Natural killer cell (primary cell): ENCODE results near the gene ANKAR. TPM values are rescaled to one million over a fixed set of nuclear protein-coding genes. Genes with fewer than 3 reads are reported as not detected.

Source experiments
- ATAC-seq, 3 donors: fragments of 150-1000 bp in 2 of 3; fragments of 200-7000 bp in 1 of 3; cut with Tn5 transposase; 1 replicate in 1 of 3; 2 replicates in 2 of 3; pipeline ENCODE4 v1.10.0; 2021; ENCODE audit warnings: mild to moderate bottlenecking in 2 of 3, moderate library complexity in 2 of 3
- DNase-seq, 2 donors: peaks; one replicate each; pipeline versions ENCODE4 v3.0.0 to v3.0.0-alpha.2; 2013 to 2021; ENCODE audit warnings: mixed read lengths in 1 of 2
- H3K27ac ChIP-seq: one replicate; pipeline ENCODE4 v1.5.1; 2013; ENCODE audit warnings: mild to moderate bottlenecking, low read length
- H3K27me3 ChIP-seq: one replicate; pipeline ENCODE4 v1.6.1; 2013; ENCODE audit warnings: low read length; ENCODE audit not compliant: control insufficient read depth, insufficient read depth
- H3K36me3 ChIP-seq: one replicate; pipeline ENCODE4 v1.6.1; 2013; ENCODE audit warnings: low read length; ENCODE audit not compliant: control insufficient read depth, insufficient read depth
- H3K4me1 ChIP-seq: one replicate; pipeline ENCODE4 v1.6.1; 2013; ENCODE audit warnings: low read length; ENCODE audit not compliant: control insufficient read depth, insufficient read depth
- H3K4me3 ChIP-seq: one replicate; pipeline ENCODE4 v1.5.1; 2013; ENCODE audit warnings: low read length
- H3K9me3 ChIP-seq: one replicate; pipeline ENCODE4 v1.6.1; 2013; ENCODE audit warnings: low read length; ENCODE audit not compliant: control insufficient read depth, insufficient read depth
- H3K27ac Mint-ChIP-seq, 2 donors: one replicate each; pipeline ENCODE4 v1.8.0; 2022; ENCODE audit warnings: mild to moderate bottlenecking in 2 of 2, mixed read lengths in 2 of 2, moderate library complexity in 1 of 2
- H3K27me3 Mint-ChIP-seq, 2 donors: one replicate each; pipeline ENCODE4 v1.8.0; 2022; ENCODE audit warnings: low read depth in 2 of 2, mixed read lengths in 2 of 2
- H3K36me3 Mint-ChIP-seq: one replicate; pipeline ENCODE4 v1.8.0; 2022; ENCODE audit warnings: mixed read lengths
- H3K4me1 Mint-ChIP-seq, 2 donors: one replicate each; pipeline ENCODE4 v1.8.0; 2022; ENCODE audit warnings: mixed read lengths in 2 of 2
- H3K4me3 Mint-ChIP-seq: one replicate; pipeline ENCODE4 v1.8.0; 2022; ENCODE audit warnings: mild to moderate bottlenecking, moderate library complexity, mixed read lengths
- H3K9me3 Mint-ChIP-seq, 2 donors: one replicate each; pipeline ENCODE4 v1.8.0; 2022; ENCODE audit warnings: mixed read lengths in 2 of 2
- whole genome bisulfite sequencing: methylation state at CpG from one replicate; pipeline ENCODE4 v1.1.7; 2013; ENCODE audit warnings: missing lambda C conversion rate; ENCODE audit not compliant: insufficient coverage; 5-methylcytosine and 5-hydroxymethylcytosine counted together
- intact Hi-C: fragments of 100-400 bp; cut with micrococcal nuclease; formaldehyde crosslinking; loops from one replicate; pipeline ENCODE4 v1.14.2; 2022
- total RNA-seq, 4 donors: library from RNA; stranded (reverse); fragments of 120-200 nt in 1 of 4; gene quantifications; one replicate each; pipeline versions ENCODE4 v1.2.3 to v1.2.4, GENCODE V29; 2013 to 2022
- TF ChIP-seq, protein P1 (sequence below): fragments of 200-600 bp; IDR thresholded peaks from one replicate; pipeline ENCODE4 v1.8.0; 2022; ENCODE audit warnings: antibody characterized with exemption

The ANKAR gene
- total RNA-seq, 3 donors from 2014 or later (not counting 1 experiment from before 2014, with no cell fraction given) = 12.9 to 18.0 (median 17.4) TPM

- Mint-ChIP-seq H3K27ac (no peak overlapping the region), H3K4me3 (no peak overlapping the region), H3K9me3 (no peaks in the 10 kb centered on the region), H3K4me1 (no peaks in the 10 kb centered on the region), H3K36me3 (no peaks in the 10 kb centered on the region), H3K27me3 (peaks cover 3 to 9% of the 10 kb centered on the region in 2 donors)
- Histone ChIP-seq H3K4me1 (no peaks in the 10 kb centered on the region), H3K36me3 (no peaks in the 10 kb centered on the region), H3K27ac (no peak overlapping the region), H3K27me3 (no peaks in the 10 kb centered on the region), H3K9me3 (no peaks in the 10 kb centered on the region), H3K4me3 (no peak overlapping the region)
- intact Hi-C loops = no loop called here
- DNase-seq (peak in 1 of 2 donors; percentile 51), ATAC-seq (no peak)
- TF ChIP-seq, protein P1, sequence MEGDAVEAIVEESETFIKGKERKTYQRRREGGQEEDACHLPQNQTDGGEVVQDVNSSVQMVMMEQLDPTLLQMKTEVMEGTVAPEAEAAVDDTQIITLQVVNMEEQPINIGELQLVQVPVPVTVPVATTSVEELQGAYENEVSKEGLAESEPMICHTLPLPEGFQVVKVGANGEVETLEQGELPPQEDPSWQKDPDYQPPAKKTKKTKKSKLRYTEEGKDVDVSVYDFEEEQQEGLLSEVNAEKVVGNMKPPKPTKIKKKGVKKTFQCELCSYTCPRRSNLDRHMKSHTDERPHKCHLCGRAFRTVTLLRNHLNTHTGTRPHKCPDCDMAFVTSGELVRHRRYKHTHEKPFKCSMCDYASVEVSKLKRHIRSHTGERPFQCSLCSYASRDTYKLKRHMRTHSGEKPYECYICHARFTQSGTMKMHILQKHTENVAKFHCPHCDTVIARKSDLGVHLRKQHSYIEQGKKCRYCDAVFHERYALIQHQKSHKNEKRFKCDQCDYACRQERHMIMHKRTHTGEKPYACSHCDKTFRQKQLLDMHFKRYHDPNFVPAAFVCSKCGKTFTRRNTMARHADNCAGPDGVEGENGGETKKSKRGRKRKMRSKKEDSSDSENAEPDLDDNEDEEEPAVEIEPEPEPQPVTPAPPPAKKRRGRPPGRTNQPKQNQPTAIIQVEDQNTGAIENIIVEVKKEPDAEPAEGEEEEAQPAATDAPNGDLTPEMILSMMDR = no peak
- WGBS = 84% methylated on average over 5 of the region's 5 CpGs
These were observed 41.1 kb upstream of the ANKAR start for GRCh38 chr2:189633392-189633811.

- H3K27me3 Mint-ChIP-seq = peaks cover 3 to 9% of the 10 kb centered on the region in 2 donors
- H3K4me3 Mint-ChIP-seq = no peak overlapping the region
- Histone ChIP-seq H3K27ac (no peak overlapping the region), H3K4me3 (no peak overlapping the region), H3K4me1 (no peaks in the 10 kb centered on the region), H3K27me3 (no peaks in the 10 kb centered on the region), H3K9me3 (no peaks in the 10 kb centered on the region), H3K36me3 (no peaks in the 10 kb centered on the region)
- 84% methylated on average over 2 of the region's 2 CpGs for WGBS
- DNase-seq = no peak
- no peak overlapping the region for H3K27ac Mint-ChIP-seq
- TF ChIP-seq, protein P1 = no peak
- no peak for ATAC-seq
- no peaks in the 10 kb centered on the region for H3K4me1 Mint-ChIP-seq
- H3K9me3 Mint-ChIP-seq = no peaks in the 10 kb centered on the region
- H3K36me3 Mint-ChIP-seq = no peaks in the 10 kb centered on the region
- intact Hi-C loops = no loop called here
These were observed 39.1 kb upstream of the ANKAR start for GRCh38 chr2:189635353-189635752.

DNA sequence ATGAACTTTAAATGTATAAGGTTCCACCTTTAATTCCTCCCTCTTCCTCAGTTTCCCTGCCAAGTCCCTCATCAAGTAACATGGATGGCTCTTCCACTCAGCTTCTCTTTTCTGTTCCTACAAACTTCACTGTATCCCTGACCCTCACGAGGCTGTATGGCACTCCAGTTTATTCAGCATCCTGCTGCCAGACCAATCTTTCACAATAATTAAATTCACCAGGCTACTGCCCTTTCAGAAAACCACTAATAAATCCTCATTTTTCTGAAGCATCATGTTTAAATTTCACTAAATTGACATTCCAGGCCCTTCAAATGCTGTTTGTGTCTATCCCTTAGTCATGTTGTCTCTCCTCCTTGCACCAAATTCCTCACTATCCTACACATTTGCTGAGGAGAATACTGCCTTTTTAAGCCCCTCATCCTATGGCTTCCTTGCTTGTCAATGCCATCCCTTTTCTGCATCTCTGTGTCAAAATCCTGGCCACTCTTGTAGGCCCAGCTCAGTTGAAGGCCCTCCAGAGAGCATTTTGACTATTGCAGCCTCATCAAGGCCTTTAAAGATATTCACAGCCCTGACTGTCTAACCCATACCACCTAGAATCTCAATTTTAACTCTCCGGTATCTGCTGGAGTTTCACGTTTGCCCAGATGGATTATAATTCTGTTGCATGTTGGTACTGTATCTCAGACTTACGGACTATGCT is 36.0 kb upstream of the ANKAR start:
- ATAC-seq = no peak
- Histone ChIP-seq H3K27me3 (no peaks in the 10 kb centered on the region), H3K27ac (no peak overlapping the region), H3K4me3 (no peak overlapping the region), H3K36me3 (no peaks in the 10 kb centered on the region), H3K9me3 (no peaks in the 10 kb centered on the region), H3K4me1 (no peaks in the 10 kb centered on the region)
- intact Hi-C loops = no loop called here
- TF ChIP-seq, protein P1 = no peak
- H3K4me3 Mint-ChIP-seq = no peak overlapping the region
- no peak for DNase-seq
- no peaks in the 10 kb centered on the region for H3K9me3 Mint-ChIP-seq
- no peaks in the 10 kb centered on the region for H3K36me3 Mint-ChIP-seq
- WGBS = 94% methylated on average over 4 of the region's 4 CpGs
- peaks cover 0 to 9% of the 10 kb centered on the region in 2 donors for H3K27me3 Mint-ChIP-seq
- no peak overlapping the region for H3K27ac Mint-ChIP-seq
- no peaks in the 10 kb centered on the region for H3K4me1 Mint-ChIP-seq
